ENCODE measurements around the gene ACCS. TPM values are rescaled to one million over a fixed set of nuclear protein-coding genes. Genes with fewer than 3 reads are reported as not detected.

Gene ACCS, protein sequence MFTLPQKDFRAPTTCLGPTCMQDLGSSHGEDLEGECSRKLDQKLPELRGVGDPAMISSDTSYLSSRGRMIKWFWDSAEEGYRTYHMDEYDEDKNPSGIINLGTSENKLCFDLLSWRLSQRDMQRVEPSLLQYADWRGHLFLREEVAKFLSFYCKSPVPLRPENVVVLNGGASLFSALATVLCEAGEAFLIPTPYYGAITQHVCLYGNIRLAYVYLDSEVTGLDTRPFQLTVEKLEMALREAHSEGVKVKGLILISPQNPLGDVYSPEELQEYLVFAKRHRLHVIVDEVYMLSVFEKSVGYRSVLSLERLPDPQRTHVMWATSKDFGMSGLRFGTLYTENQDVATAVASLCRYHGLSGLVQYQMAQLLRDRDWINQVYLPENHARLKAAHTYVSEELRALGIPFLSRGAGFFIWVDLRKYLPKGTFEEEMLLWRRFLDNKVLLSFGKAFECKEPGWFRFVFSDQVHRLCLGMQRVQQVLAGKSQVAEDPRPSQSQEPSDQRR
- 10 to 100 TPM in 4 of 6 experiments, 1 to 10 TPM in 2; 7.3 to 32.2 (median 15.4) TPM for total RNA-seq
- long read RNA-seq, partial matches to known transcripts = 0 of 1 reads
- long read RNA-seq, other reads (novel, unspliced or antisense) = 0 of 1 reads

DNA sequence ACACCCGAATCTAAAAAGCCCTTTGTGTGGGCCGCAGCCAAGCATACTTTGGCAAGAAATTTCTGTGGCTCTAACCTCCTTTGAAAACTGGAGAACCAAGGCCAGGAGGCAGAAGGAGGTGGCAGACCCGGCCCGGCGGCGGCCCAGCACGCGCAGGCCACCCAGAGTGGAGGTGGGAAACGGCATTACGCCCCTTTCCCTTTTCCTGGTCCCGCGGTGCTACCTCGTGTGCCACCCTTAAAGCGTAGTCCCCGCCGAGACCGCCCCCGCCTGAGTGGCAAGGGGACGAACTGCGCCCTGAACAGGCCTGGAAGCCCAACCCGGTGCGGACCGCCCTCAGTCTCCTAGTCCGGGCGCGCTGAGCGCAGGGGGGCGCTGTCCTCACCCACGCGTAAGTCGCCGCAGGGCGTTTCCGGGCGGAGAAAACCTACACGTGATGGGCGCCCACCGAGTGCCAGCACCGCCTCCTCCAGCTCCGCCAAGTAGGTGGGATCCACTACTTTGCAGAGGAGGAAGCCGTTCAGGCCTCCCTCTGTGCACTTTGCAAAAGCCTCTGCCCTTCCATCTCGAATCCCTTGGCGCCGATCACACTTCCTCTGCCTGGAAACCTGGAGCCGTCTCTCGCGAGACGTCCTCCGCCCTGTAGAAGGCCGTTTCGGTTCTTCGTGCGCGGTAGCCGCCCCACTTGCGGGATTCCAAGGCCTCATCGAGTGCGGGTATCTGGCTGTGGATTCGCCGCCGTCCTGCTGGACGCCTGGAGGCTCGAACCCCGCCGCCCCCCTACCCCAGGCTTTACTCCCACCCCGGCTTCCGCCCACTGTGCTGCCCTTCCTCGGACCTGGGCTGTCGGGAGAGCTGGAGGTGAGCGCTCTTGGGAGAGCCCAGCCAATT lies at the start of gene ACCS:
Gene ACCS, plus strand, starts transcription at position 430 of the 891 bp plus-strand sequence. CDS start 1,358 bp downstream, outside the sequence.
- peak; percentile 96 to 97 (median 97) for DNase-seq
- Histone ChIP-seq H3K36me3 (no peaks in the 10 kb centered on the region), H3K4me1 (peaks cover 0 to 3% (median 0%) of the 10 kb centered on the region in 4 donors), H3K9me3 (no peaks in the 10 kb centered on the region), H3K4me3 (peak within 1 kb of the TSS; percentile 76 to 80 (median 77)), H3K27me3 (no peaks in the 10 kb centered on the region), H3K27ac (peak within 1 kb of the TSS; percentile 70 to 92 (median 71))
- 3% methylated on average over 31 of the region's 70 CpGs for WGBS (ENCODE audit: insufficient coverage, low coverage, low lambda C conversion rate, missing lambda C conversion rate)
- intact Hi-C loops (cut with DNase I) = no loop called here
- ATAC-seq = peak; percentile 96 to 99 (median 98)
- peak; percentile 73 for TF ChIP-seq POLR2A (IDR thresholded peaks at IDR 0.05)
- TF ChIP-seq, protein P1, sequence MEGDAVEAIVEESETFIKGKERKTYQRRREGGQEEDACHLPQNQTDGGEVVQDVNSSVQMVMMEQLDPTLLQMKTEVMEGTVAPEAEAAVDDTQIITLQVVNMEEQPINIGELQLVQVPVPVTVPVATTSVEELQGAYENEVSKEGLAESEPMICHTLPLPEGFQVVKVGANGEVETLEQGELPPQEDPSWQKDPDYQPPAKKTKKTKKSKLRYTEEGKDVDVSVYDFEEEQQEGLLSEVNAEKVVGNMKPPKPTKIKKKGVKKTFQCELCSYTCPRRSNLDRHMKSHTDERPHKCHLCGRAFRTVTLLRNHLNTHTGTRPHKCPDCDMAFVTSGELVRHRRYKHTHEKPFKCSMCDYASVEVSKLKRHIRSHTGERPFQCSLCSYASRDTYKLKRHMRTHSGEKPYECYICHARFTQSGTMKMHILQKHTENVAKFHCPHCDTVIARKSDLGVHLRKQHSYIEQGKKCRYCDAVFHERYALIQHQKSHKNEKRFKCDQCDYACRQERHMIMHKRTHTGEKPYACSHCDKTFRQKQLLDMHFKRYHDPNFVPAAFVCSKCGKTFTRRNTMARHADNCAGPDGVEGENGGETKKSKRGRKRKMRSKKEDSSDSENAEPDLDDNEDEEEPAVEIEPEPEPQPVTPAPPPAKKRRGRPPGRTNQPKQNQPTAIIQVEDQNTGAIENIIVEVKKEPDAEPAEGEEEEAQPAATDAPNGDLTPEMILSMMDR (IDR thresholded peaks at IDR 0.05) = peak; percentile 82 to 94 (median 91)

DNA sequence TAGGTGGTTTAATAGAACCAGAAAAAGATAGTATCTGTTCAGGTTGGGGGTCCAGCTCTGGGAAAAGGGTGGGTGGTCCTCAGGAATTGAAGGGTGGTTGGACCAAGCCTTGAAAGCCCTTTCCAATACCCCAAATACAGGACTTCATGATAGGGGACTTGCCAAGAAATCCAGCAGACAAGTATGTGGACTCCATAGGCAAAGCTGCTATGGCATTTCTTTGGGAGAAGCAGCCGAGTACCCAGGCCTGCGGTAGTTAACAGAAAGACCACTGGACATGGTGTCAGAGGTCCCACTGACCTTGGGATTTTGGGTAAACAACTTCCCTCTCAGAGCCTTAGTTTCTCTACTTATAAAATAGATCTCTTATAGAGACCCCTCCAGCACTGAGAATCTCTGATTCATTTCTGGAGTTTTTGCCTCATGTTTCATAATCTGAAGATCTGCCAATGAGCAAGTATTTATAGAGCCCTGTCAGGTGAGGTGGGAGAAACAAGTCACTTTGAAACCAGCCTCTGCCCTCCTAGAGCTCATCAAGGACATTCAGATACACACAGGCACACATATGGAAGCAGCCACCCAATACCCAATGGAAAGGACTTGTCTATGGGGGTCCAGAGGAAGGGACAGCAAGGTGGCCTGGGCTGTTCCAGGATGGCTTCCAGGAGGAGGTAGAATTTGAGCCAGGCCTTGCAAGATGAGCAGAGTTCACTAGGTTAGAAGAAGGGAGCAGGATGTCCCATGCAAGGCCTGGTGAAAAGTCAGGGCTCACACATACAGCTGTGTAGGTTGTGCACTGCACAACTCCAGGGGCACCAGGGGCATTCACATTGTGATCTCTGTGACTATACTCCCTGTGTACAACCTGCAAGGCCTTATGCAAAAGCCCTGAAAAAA lies 49.3 kb upstream of the ACCS start:
- peaks cover 0 to 19% (median 0%) of the 10 kb centered on the region in 4 donors for H3K4me1 ChIP-seq
- intact Hi-C loops (cut with DNase I) = no loop called here
- ATAC-seq = peak in 2 of 4 donors; percentile 7 to 28
- no peak overlapping the region for H3K4me3 ChIP-seq
- H3K27ac ChIP-seq = no peak overlapping the region
- WGBS (ENCODE audit: insufficient coverage, low coverage, low lambda C conversion rate, missing lambda C conversion rate) = no CpG with 5 or more reads among the region's 2 CpGs
- H3K36me3 ChIP-seq = no peaks in the 10 kb centered on the region
- no peaks in the 10 kb centered on the region for H3K27me3 ChIP-seq
- DNase-seq = no peak
- no peaks in the 10 kb centered on the region for H3K9me3 ChIP-seq
- TF ChIP-seq, protein P1 (IDR thresholded peaks at IDR 0.05) = no peak
- TF ChIP-seq POLR2A (IDR thresholded peaks at IDR 0.05) = no peak

DNA sequence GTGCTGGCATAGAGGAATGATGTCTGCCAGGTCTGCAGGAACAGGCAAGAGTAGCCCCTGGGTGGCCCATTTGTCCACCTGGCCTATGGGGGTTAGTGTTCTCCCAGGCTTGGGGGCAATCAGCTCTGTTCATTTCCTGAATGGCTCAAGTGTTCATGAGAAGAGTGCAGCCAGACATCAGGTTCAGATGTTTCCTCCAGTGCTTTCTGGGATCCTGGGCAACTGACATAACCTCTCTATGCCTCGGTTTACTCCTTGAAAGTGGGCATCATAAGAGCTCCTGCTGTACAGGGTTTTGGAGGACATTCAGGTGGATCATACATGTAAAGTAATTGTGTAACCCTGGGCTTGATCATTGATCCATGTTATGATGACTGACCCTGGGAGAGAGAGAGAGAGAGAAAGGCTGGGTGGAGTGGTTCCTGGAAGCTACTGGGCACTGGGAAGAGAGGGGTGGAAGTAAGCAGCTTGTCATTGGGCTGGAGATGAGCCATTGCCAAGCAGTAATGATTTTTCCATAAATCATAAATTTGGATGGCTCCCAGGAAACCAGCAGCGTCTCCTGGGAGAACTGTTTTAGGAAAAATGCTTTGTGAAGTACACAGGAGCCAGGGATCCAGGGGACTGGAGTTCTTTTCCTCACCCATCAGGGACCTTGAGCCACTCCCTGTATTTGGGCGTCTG lies 48.5 kb upstream of the ACCS start:
- no peak overlapping the region for H3K27ac ChIP-seq
- no peak overlapping the region for H3K4me3 ChIP-seq
- ATAC-seq (peak in 3 of 4 donors; percentile 71 to 83 (median 74)), DNase-seq (no peak)
- intact Hi-C loops (cut with DNase I) = no loop called here
- WGBS (ENCODE audit: insufficient coverage, low coverage, low lambda C conversion rate, missing lambda C conversion rate) = 42% methylated on average over 2 of the region's 3 CpGs
- no peaks in the 10 kb centered on the region for H3K27me3 ChIP-seq
- H3K9me3 ChIP-seq = no peaks in the 10 kb centered on the region
- peaks cover 0 to 19% (median 0%) of the 10 kb centered on the region in 4 donors for H3K4me1 ChIP-seq
- no peaks in the 10 kb centered on the region for H3K36me3 ChIP-seq
- TF ChIP-seq, protein P1 (IDR thresholded peaks at IDR 0.05) = no peak
- TF ChIP-seq POLR2A (IDR thresholded peaks at IDR 0.05) = no peak
